ENCODE results near the gene RBM47.

DNA sequence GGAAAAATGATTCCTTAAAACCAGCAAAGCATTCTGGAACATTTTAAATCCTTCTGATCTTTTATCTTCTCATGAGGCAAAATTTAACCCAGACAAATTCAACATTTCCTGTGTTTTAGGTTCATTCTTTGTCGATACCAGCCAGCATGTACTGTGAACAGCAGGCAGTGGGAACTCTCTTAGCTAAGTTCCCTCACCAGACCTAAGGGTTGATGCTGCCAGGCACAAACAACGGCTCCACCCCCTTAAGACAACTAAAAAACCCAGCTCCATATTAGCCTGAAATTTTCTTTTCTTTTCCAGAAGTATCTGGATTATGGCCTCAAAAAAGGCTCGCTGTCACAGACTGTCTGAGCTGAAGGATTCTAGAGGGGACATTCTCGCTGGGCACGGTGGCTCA is 2.4 kb upstream of the RBM47 start:
- TF ChIP-seq POLR2A (IDR thresholded peaks at IDR 0.05; ENCODE audit: low read depth, low read length) = no peak
- no peak for TF ChIP-seq POLR2AphosphoS5 (IDR thresholded peaks at IDR 0.05; ENCODE audit: low read depth, low read length)
- no peak for TF ChIP-seq SPI1 (IDR thresholded peaks at IDR 0.05; ENCODE audit: low read depth, low read length)
- no peak for TF ChIP-seq TAF1 (IDR thresholded peaks at IDR 0.05; ENCODE audit: low read depth, low read length)
- TF ChIP-seq POU2F2 (IDR thresholded peaks at IDR 0.05; ENCODE audit: low read depth, low read length) = no peak
